Spleen (tissue), 11 donors: Measurements from ENCODE around the gene INAVA. TPM values are rescaled to one million over a fixed set of nuclear protein-coding genes. Genes with fewer than 3 reads are reported as not detected.

Source experiments
- DNase-seq: peaks from one replicate; pipeline ENCODE4 v3.0.0-alpha.2; 2020
- H3K27ac ChIP-seq, 8 donors: fragments of 200-600 bp; sonication (generic) in 7 of 8; 1 replicate in 4 of 8; 2 replicates in 4 of 8; pipeline versions ENCODE4 v1.5.0 to v1.8.0; 2016 to 2021; ENCODE audit warnings: inconsistent platforms in 4 of 8, mild to moderate bottlenecking in 4 of 8, moderate library complexity in 1 of 8
- H3K27me3 ChIP-seq, 7 donors: fragments of 200-600 bp; sonication (generic) in 6 of 7; replicated peaks in 1 of 7; 1 replicate in 4 of 7; 2 replicates in 3 of 7; pipeline versions ENCODE4 v1.5.0 to v1.8.0; 2016 to 2021; ENCODE audit warnings: inconsistent platforms in 3 of 7, mild to moderate bottlenecking in 1 of 7
- H3K36me3 ChIP-seq, 6 donors: fragments of 200-600 bp; sonication (generic) in 5 of 6; 1 replicate in 4 of 6; 2 replicates in 2 of 6; pipeline versions ENCODE4 v1.5.0 to v1.8.0; 2016 to 2021; ENCODE audit warnings: inconsistent platforms in 2 of 6
- H3K4me1 ChIP-seq, 6 donors: fragments of 200-600 bp; sonication (generic) in 5 of 6; 1 replicate in 3 of 6; 2 replicates in 3 of 6; pipeline versions ENCODE4 v1.5.0 to v1.8.0; 2016 to 2021; ENCODE audit warnings: inconsistent platforms in 3 of 6
- H3K4me3 ChIP-seq, 8 donors: fragments of 200-600 bp; sonication (generic) in 7 of 8; 1 replicate in 4 of 8; 2 replicates in 4 of 8; pipeline versions ENCODE4 v1.5.0 to v1.8.0; 2016 to 2021; ENCODE audit warnings: inconsistent platforms in 4 of 8, mild to moderate bottlenecking in 4 of 8, moderate library complexity in 2 of 8
- H3K9me3 ChIP-seq, 8 donors: fragments of 200-600 bp; sonication (generic) in 7 of 8; 1 replicate in 4 of 8; 2 replicates in 4 of 8; pipeline versions ENCODE4 v1.5.0 to v1.8.0; 2016 to 2021; ENCODE audit warnings: inconsistent platforms in 4 of 8
- POLR2A ChIP-seq, 3 donors: fragments of 450-650 bp; IDR thresholded peaks; one replicate each; pipeline ENCODE4 v1.5.1; 2017; ENCODE audit warnings: antibody characterized with exemption in 3 of 3, mild to moderate bottlenecking in 1 of 3
- POLR2AphosphoS5 ChIP-seq, 3 donors: sonication (generic); formaldehyde crosslinking; IDR thresholded peaks; one replicate each; pipeline ENCODE4 v1.5.1; 2017; ENCODE audit warnings: antibody characterized with exemption in 3 of 3
- WGBS, 5 donors: extraction: QIAGEN DNeasy Blood & Tissue Kit in 3 of 5; methylation state at CpG; one replicate each; pipeline versions ENCODE4 v1.1.5 to v1.1.7; 2013 to 2018; 5-methylcytosine and 5-hydroxymethylcytosine counted together
- intact Hi-C: fragments of 100-400 bp; cut with DNase I; formaldehyde crosslinking; loops from one replicate; pipeline ENCODE4 v1.15.0; 2023; ENCODE audit warnings: low total_unique reads
- polyA plus RNA-seq, 3 donors: library from polyadenylated mRNA; stranded (reverse); fragments of 200-250 nt; gene quantifications; one replicate each; pipeline ENCODE4 v1.2.1, GENCODE V29; 2013
- total RNA-seq, 7 donors: library from RNA; depleted of rRNA in 3 of 7; stranded (reverse); fragments of >200 nt in 3 of 7; fragmentation: NEBNext Ultra II Directional in 4 of 7; extraction: Animal tissue kit (Norgen Biotek cat#: 25700) in 4 of 7; gene quantifications; one replicate each; pipeline versions ENCODE4 v1.1.0 to v1.2.1, GENCODE V29; 2016 to 2021
- TF ChIP-seq, protein P1 (sequence below), 11 experiments: fragments of 200-600 bp in 7 of 11; fragments of 450-650 bp in 4 of 11; sonication (generic) in 4 of 11; IDR thresholded peaks in 8 of 11; conservative IDR thresholded peaks in 3 of 11; 1 replicate in 7 of 11; 2 replicates in 4 of 11; pipeline versions ENCODE4 v1.4.0 to v1.8.0; 2016 to 2021; ENCODE audit warnings: antibody characterized with exemption in 11 of 11, inconsistent platforms in 4 of 11, mild to moderate bottlenecking in 1 of 11
- donor health status: healthy with polysubstance abuse.
- donor health status: DM: no; HTN: no; CAD: no; lungs with moderate emphysema.
- donor health status: DM: no; HTN: no; CAD: no.
- donor health status: Bipolar disorder and iron deficiency.
- donor health status: healthy.
- donor health status: DM: no; HTN: no; CAD: no.
- donor health status: DM: yes; HTN: yes; CAD: no.

INAVA gene
- total and polyA plus RNA-seq, 10 donors: 0.32 to 1.4 (median 0.42) TPM; not detected in 3

- peaks cover 14 to 64% (median 51%) of the 10 kb centered on the region in 6 donors for H3K4me1 ChIP-seq
- no peaks in the 10 kb centered on the region for H3K9me3 ChIP-seq
- TF ChIP-seq POLR2A (IDR thresholded peaks at IDR 0.05) (no peak), POLR2AphosphoS5 (IDR thresholded peaks at IDR 0.05) (no peak)
- TF ChIP-seq, protein P1, sequence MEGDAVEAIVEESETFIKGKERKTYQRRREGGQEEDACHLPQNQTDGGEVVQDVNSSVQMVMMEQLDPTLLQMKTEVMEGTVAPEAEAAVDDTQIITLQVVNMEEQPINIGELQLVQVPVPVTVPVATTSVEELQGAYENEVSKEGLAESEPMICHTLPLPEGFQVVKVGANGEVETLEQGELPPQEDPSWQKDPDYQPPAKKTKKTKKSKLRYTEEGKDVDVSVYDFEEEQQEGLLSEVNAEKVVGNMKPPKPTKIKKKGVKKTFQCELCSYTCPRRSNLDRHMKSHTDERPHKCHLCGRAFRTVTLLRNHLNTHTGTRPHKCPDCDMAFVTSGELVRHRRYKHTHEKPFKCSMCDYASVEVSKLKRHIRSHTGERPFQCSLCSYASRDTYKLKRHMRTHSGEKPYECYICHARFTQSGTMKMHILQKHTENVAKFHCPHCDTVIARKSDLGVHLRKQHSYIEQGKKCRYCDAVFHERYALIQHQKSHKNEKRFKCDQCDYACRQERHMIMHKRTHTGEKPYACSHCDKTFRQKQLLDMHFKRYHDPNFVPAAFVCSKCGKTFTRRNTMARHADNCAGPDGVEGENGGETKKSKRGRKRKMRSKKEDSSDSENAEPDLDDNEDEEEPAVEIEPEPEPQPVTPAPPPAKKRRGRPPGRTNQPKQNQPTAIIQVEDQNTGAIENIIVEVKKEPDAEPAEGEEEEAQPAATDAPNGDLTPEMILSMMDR (IDR thresholded peaks at IDR 0.05 in 8 of 11, conservative IDR thresholded peaks at IDR 0.05 in 3 of 11): no peak
- H3K27ac ChIP-seq: no peak overlapping the region
- DNase-seq: peak; percentile 53
- peaks cover 0 to 30% (median 15%) of the 10 kb centered on the region in 7 donors for H3K27me3 ChIP-seq
- no peaks in the 10 kb centered on the region for H3K36me3 ChIP-seq
- peak overlapping the region in 7 of 8 donors; percentile 39 to 73 (median 44) for H3K4me3 ChIP-seq
- intact Hi-C loops: no loop called here
- 17 to 28% (median 22%) methylated on average over 8 of the region's 8 CpGs for WGBS, 5 donors
Measured at GRCh38 chr1:200891774-200892157, 2.9 kb upstream of the INAVA start.

- no peaks in the 10 kb centered on the region for H3K9me3 ChIP-seq
- no peaks in the 10 kb centered on the region for H3K36me3 ChIP-seq
- H3K4me3 ChIP-seq: no peak overlapping the region
- intact Hi-C loops: no loop called here
- no peak for TF ChIP-seq POLR2A (IDR thresholded peaks at IDR 0.05)
- TF ChIP-seq, protein P1 (IDR thresholded peaks at IDR 0.05 in 8 of 11, conservative IDR thresholded peaks at IDR 0.05 in 3 of 11): no peak
- TF ChIP-seq POLR2AphosphoS5 (IDR thresholded peaks at IDR 0.05): no peak
- H3K27me3 ChIP-seq: peaks cover 0 to 30% (median 15%) of the 10 kb centered on the region in 7 donors
- 44 to 55% (median 46%) methylated on average over 4 of the region's 4 CpGs for WGBS, 5 donors
- peaks cover 14 to 57% (median 43%) of the 10 kb centered on the region in 6 donors for H3K4me1 ChIP-seq
- H3K27ac ChIP-seq: no peak overlapping the region
- peak; percentile 59 for DNase-seq
Measured at GRCh38 chr1:200892546-200892945, 2.2 kb upstream of the INAVA start.

- H3K27me3 ChIP-seq: peaks cover 0 to 30% (median 15%) of the 10 kb centered on the region in 7 donors
- H3K4me1 ChIP-seq: peaks cover 10 to 53% (median 39%) of the 10 kb centered on the region in 6 donors
- no peaks in the 10 kb centered on the region for H3K36me3 ChIP-seq
- no peaks in the 10 kb centered on the region for H3K9me3 ChIP-seq
- intact Hi-C loops: no loop called here
- H3K27ac ChIP-seq: no peak overlapping the region
- no peak for TF ChIP-seq POLR2AphosphoS5 (IDR thresholded peaks at IDR 0.05)
- TF ChIP-seq, protein P1 (IDR thresholded peaks at IDR 0.05 in 8 of 11, conservative IDR thresholded peaks at IDR 0.05 in 3 of 11): no peak
- no peak for TF ChIP-seq POLR2A (IDR thresholded peaks at IDR 0.05)
- H3K4me3 ChIP-seq: no peak overlapping the region
- DNase-seq: no peak
Measured at GRCh38 chr1:200892958-200893357, 1.7 kb upstream of the INAVA start.

- no peak overlapping the region for H3K4me3 ChIP-seq
- H3K36me3 ChIP-seq: no peaks in the 10 kb centered on the region
- intact Hi-C loops: no loop called here
- TF ChIP-seq POLR2AphosphoS5 (IDR thresholded peaks at IDR 0.05): no peak
- TF ChIP-seq, protein P1 (IDR thresholded peaks at IDR 0.05 in 8 of 11, conservative IDR thresholded peaks at IDR 0.05 in 3 of 11): no peak
- no peak for TF ChIP-seq POLR2A (IDR thresholded peaks at IDR 0.05)
- H3K4me1 ChIP-seq: peaks cover 5 to 48% (median 34%) of the 10 kb centered on the region in 6 donors
- peaks cover 0 to 30% (median 15%) of the 10 kb centered on the region in 7 donors for H3K27me3 ChIP-seq
- WGBS, 5 donors: 81 to 96% (median 88%) methylated on average over 6 of the region's 6 CpGs
- no peaks in the 10 kb centered on the region for H3K9me3 ChIP-seq
- DNase-seq: peak; percentile 37
- no peak overlapping the region for H3K27ac ChIP-seq
Measured at GRCh38 chr1:200893411-200893901, 1.2 kb upstream of the INAVA start.
